Activated CD8-positive, alpha-beta memory T cell treated with anti-CD3 and anti-CD28 coated beads, Interleukin-2, amount 50 U/mL, for 1 hour (primary cell): Measurements from ENCODE around the gene IQSEC1.

Experiments
- DNase-seq: peaks from one replicate; pipeline ENCODE4 v3.0.0-alpha.2; 2020; ENCODE audit errors: extremely low read depth

IQSEC1 gene

GRCh38 chr3:13107661-13108060, 34.4 kb upstream of the IQSEC1 start:
- no peak for DNase-seq

GRCh38 chr3:13106308-13107001, 33.2 kb upstream of the IQSEC1 start:
- DNase-seq: no peak

- no peak for DNase-seq
Observed at GRCh38 chr3:13105896-13106250, 32.6 kb upstream of the IQSEC1 start.

GRCh38 chr3:13105181-13105895, 32.1 kb upstream of the IQSEC1 start:
- DNase-seq: no peak

- no peak for DNase-seq
Observed at GRCh38 chr3:13104511-13104910, 31.3 kb upstream of the IQSEC1 start.

- DNase-seq: no peak
Observed at GRCh38 chr3:13103416-13104058, 30.3 kb upstream of the IQSEC1 start.

- DNase-seq: no peak
Observed at GRCh38 chr3:13102386-13103345, 29.4 kb upstream of the IQSEC1 start.

GRCh38 chr3:13099707-13100106, 26.5 kb upstream of the IQSEC1 start:
- DNase-seq: no peak

- DNase-seq: no peak
Observed at GRCh38 chr3:13098192-13098988, 25.2 kb upstream of the IQSEC1 start.

GRCh38 chr3:13096356-13096755, 23.1 kb upstream of the IQSEC1 start:
- no peak for DNase-seq

- no peak for DNase-seq
Observed at GRCh38 chr3:13095408-13095937, 22.2 kb upstream of the IQSEC1 start.

- no peak for DNase-seq
Observed at GRCh38 chr3:13093687-13094086, 20.5 kb upstream of the IQSEC1 start.

GRCh38 chr3:13092621-13093617, 19.7 kb upstream of the IQSEC1 start:
- DNase-seq: no peak

- peak; percentile 16 for DNase-seq
Observed at GRCh38 chr3:13091898-13092611, 18.8 kb upstream of the IQSEC1 start.

- DNase-seq: no peak
Observed at GRCh38 chr3:13088028-13089006, 15.1 kb upstream of the IQSEC1 start.

- DNase-seq: no peak
Observed at GRCh38 chr3:13087320-13087990, 14.2 kb upstream of the IQSEC1 start.

- DNase-seq: no peak
Observed at GRCh38 chr3:13086531-13086981, 13.3 kb upstream of the IQSEC1 start.
